WERI-Rb-1 (cell line): ENCODE data around the gene TUG1.

ENCODE experiments used
- DNase-seq: peaks from one replicate; pipeline ENCODE4 v3.0.0-alpha.2; 2020
- H3K27ac ChIP-seq: fragments of 250-450 bp; sonication (Bioruptor Pico); 2 replicates; pipeline ENCODE4 v1.5.1; 2020; ENCODE audit warnings: mild to moderate bottlenecking, moderate library complexity
- H3K27me3 ChIP-seq: fragments of 250-450 bp; sonication (Bioruptor Pico); 2 replicates; pipeline ENCODE4 v1.5.1; 2021; ENCODE audit warnings: mild to moderate bottlenecking, low read depth, moderate library complexity; ENCODE audit not compliant: insufficient read depth, severe bottlenecking
- H3K36me3 ChIP-seq: fragments of 250-450 bp; sonication (Bioruptor Pico); 2 replicates; pipeline ENCODE4 v1.5.1; 2020; ENCODE audit warnings: mild to moderate bottlenecking, moderate library complexity
- H3K4me3 ChIP-seq: 2 replicates; pipeline ENCODE4 v1.5.1; 2011; ENCODE audit warnings: low read depth, mild to moderate bottlenecking, control low read depth, low read length
- H3K9me3 ChIP-seq: fragments of 250-450 bp; sonication (Bioruptor Pico); 2 replicates; pipeline ENCODE4 v1.5.1; 2021; ENCODE audit warnings: mild to moderate bottlenecking, moderate library complexity; ENCODE audit not compliant: severe bottlenecking
- TF ChIP-seq, protein P1 (sequence below): IDR thresholded peaks from 2 replicates; pipeline ENCODE4 v1.5.1; 2011; ENCODE audit warnings: low read depth, mild to moderate bottlenecking, control low read depth, inconsistent platforms, low read length

Gene TUG1

DNA sequence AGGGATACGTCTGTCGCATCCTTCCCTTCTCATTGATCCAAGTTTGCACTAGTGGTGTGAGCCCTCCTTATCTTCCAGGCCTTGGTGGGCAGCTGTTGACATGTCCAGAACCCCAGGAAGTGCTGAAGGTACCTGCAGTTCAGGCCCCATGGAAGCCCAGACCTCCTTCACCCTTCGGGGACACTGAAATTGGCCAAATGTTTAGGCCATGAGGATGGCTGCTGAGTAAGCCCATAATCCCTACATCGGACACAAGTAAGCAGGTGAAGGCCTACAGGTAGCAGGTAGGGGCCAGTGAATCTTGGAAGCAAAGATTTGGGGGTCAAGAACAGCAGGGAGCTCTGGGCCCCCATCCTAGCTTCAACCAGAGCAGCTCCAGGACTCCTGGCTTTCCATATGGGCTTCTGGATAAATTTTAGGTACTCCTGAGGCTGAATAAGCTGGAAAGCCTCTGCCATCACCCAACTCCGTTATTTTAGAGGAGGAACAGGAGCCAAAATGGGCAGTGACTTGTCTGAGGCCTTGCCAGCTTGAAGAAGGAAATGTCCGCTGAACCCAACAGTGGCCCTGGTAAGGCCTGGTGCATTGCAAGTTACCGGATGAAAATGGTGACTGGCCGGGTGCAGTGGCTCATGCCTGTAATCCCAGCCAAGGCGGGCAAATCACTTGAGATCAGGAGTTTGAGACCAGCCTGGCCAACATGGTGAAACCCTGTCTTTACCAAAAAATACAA, 45.7 kb upstream of the TUG1 start:
- TF ChIP-seq, protein P1, sequence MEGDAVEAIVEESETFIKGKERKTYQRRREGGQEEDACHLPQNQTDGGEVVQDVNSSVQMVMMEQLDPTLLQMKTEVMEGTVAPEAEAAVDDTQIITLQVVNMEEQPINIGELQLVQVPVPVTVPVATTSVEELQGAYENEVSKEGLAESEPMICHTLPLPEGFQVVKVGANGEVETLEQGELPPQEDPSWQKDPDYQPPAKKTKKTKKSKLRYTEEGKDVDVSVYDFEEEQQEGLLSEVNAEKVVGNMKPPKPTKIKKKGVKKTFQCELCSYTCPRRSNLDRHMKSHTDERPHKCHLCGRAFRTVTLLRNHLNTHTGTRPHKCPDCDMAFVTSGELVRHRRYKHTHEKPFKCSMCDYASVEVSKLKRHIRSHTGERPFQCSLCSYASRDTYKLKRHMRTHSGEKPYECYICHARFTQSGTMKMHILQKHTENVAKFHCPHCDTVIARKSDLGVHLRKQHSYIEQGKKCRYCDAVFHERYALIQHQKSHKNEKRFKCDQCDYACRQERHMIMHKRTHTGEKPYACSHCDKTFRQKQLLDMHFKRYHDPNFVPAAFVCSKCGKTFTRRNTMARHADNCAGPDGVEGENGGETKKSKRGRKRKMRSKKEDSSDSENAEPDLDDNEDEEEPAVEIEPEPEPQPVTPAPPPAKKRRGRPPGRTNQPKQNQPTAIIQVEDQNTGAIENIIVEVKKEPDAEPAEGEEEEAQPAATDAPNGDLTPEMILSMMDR, result no peak
- Histone ChIP-seq H3K4me3 (no peak overlapping the region), H3K9me3 (no peaks in the 10 kb centered on the region), H3K27me3 (no peaks in the 10 kb centered on the region), H3K27ac (no peak overlapping the region), H3K36me3 (peaks cover 42% of the 10 kb centered on the region)
- no peak for DNase-seq

DNA sequence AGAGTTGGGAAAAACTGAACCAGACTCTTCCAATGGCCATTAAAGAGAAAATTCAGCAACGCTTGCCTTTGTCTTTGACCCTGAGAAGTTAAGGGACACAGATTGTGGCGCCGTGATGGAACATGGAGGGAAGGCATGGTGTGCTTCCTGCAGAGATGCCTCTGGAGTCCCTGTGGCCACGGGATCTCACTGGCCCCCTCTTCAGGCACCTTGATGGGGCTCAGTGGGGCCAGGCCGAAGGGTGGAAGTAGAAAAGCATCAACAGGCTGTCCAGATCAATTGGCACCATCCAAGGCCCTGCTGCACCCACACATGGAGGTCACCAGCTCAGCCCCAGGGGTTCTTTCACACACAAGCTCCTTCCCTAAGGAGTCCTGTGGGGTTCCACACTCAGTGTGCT, 43.4 kb upstream of the TUG1 start:
- TF ChIP-seq, protein P1, result no peak
- Histone ChIP-seq H3K36me3 (peaks cover 63% of the 10 kb centered on the region), H3K27me3 (no peaks in the 10 kb centered on the region), H3K27ac (no peak overlapping the region), H3K9me3 (no peaks in the 10 kb centered on the region), H3K4me3 (no peak overlapping the region)
- no peak for DNase-seq

DNA sequence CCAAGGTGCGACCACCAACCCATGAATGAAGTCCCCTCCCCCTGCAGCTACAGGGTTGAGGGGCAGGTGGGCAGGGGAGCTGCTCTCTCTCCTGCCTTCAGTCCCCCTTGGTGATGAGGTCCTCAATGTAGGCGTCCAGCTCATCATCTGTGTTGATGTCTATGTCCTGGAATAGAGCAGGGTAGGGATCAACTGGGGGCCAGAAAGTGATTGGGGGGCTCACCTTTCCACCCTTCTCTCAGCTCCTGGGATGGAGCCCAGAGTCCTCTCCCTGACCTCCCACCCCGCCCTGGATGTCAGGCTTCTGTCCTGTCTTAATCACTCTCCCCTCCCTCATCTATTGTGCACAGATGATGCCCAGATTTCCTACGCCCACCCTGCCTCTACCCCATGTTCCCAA, 42.4 kb upstream of the TUG1 start:
- no peak overlapping the region for H3K4me3 ChIP-seq
- no peak for DNase-seq
- no peak overlapping the region for H3K27ac ChIP-seq
- H3K27me3 ChIP-seq, result no peaks in the 10 kb centered on the region
- H3K9me3 ChIP-seq, result no peaks in the 10 kb centered on the region
- peaks cover 73% of the 10 kb centered on the region for H3K36me3 ChIP-seq
- TF ChIP-seq, protein P1, result no peak

DNA sequence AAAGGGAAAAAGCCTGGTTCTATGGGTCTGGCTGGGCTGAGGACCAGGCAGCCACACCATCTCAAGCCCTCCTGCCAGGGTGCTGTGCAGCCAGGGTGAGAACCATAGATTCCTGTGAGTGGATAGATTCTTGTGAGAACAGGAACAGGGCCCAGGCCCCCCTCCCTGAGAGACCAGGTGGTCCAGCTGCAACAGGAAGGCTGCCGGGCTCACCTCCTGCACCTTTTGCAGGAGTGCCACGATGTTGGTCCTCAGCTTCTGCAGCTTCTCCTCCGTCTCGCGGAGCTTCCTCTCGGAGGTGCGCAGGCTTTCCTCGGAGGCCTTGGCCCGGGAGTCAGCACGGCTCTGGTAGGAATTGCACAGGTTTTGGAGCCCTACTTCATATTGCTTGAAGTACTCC, 41.3 kb upstream of the TUG1 start:
- no peaks in the 10 kb centered on the region for H3K9me3 ChIP-seq
- no peak for DNase-seq
- no peaks in the 10 kb centered on the region for H3K27me3 ChIP-seq
- no peak overlapping the region for H3K4me3 ChIP-seq
- H3K27ac ChIP-seq, result no peak overlapping the region
- TF ChIP-seq, protein P1, result no peak
- peaks cover 84% of the 10 kb centered on the region for H3K36me3 ChIP-seq

DNA sequence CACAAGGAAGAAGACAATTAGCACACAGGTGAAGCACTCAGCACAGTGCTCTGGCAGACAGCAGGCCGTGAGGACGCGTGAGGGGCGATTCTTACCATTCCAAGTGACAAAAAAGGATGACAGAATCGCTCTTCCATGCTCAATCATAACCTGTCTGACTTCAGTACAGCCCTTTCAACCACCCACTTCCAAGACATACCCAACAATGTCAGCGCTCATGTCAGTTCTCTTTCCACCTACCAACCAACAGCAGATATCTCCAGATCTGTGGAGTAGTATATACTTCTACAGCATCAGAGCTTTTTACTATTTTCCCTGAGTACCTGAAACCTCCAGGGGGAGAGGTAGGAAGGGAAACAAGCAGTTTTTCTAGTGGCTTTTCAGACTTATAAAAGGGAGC, 40.7 kb upstream of the TUG1 start:
- TF ChIP-seq, protein P1, result no peak
- H3K27me3 ChIP-seq, result no peaks in the 10 kb centered on the region
- H3K36me3 ChIP-seq, result peaks cover 87% of the 10 kb centered on the region
- no peaks in the 10 kb centered on the region for H3K9me3 ChIP-seq
- DNase-seq, result no peak
- no peak overlapping the region for H3K4me3 ChIP-seq
- H3K27ac ChIP-seq, result no peak overlapping the region

DNA sequence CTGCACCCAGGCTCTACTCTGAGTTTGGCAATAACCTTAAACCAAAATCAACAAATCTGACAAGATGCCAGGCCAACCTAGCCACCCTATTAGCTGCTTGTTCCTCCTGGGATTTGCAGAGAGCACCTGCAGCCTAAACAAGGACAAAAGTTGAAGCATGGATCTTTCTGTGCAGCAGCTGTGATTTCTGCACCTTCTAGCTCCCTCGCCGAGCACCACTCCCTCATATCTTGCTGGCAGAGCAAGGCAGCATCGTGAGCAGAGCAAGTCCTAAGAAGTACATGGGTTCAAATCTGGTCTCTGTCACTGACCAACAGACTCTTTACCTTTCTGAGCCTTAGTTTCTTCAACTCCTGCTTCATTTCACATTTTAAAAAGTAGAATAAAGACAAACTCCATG, 38.8 kb upstream of the TUG1 start:
- DNase-seq, result no peak
- Histone ChIP-seq H3K27ac (no peak overlapping the region), H3K36me3 (peaks cover 96% of the 10 kb centered on the region), H3K4me3 (no peak overlapping the region), H3K27me3 (no peaks in the 10 kb centered on the region), H3K9me3 (no peaks in the 10 kb centered on the region)
- TF ChIP-seq, protein P1, result no peak
